ENCODE measurements around the gene KISS1. TPM values are rescaled to one million over a fixed set of nuclear protein-coding genes. Genes with fewer than 3 reads are reported as not detected.

The KISS1 gene
- polyA plus RNA-seq, 3 donors from 2014 or later: not detected

DNA sequence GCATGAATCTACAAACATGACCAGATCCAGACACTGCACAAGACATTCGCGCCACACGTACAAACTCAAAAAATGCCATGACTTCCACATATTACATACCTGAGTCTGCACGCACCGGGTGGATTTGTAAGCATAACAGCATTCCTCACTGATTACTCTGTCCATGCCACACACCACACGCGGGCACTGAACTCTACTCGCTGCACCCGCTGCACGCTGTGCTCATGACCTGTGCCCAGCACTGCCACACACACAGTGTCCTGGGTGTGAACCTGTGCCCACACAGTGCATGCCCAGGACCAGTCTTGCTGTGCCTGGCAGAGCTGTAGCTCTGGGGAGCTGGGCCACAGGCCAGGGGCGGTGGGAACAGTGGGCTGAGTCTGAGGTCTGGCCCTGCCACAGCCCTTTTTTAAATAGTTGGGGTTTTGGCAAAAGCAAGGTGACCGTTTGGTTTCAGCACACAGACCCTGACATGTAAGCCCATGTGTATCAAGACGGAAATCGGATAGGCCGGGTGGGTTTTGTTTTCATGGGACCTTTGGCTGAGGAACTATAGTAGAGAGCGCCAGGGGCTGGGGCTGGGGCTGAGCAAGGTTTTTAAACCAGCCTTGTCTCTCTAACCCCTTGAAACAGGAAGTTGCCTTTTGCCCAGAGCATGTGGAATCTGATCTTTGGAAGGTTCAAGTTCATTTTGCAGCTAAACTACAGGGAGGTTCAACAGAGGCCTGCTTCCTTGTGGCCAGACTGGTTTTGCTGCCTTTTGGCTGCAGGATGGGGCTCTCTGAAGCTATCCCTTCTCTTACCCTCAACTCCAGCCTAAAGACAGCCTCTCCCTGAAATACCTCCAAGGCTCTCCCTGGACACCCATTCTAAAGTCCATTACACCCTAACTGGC lies 29.8 kb upstream of the KISS1 start:
- Mint-ChIP-seq H3K27me3 (ENCODE audit: low read depth in 3 of 3) (peaks cover 0 to 9% (median 2%) of the 10 kb centered on the region in 3 donors), H3K4me1 (no peaks in the 10 kb centered on the region), H3K36me3 (no peaks in the 10 kb centered on the region), H3K4me3 (no peak overlapping the region), H3K9me3 (no peaks in the 10 kb centered on the region), H3K27ac (no peak overlapping the region)
- no peak for DNase-seq

DNA sequence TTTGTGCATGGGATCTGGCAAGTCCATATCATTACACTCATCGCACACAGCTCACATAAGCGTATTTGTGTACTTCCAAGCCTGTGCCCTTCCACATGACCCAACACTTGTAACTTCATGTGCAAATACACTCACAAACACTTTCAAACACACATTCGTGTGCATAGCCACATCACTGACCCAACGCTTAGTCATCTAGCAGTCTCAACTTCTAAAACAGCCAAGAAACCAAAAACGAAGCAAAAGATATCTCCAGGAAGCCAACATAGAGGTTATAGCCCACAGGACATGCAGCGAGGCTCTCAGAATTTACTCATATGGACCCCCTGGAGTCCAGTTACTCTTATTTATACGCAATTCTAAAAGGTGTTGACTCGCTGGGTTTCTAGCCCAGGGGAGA lies 28.4 kb upstream of the KISS1 start:
- Mint-ChIP-seq H3K4me3 (no peak overlapping the region), H3K4me1 (no peaks in the 10 kb centered on the region), H3K27me3 (ENCODE audit: low read depth in 3 of 3) (peaks cover 0 to 9% (median 2%) of the 10 kb centered on the region in 3 donors), H3K9me3 (no peaks in the 10 kb centered on the region), H3K36me3 (no peaks in the 10 kb centered on the region), H3K27ac (no peak overlapping the region)
- DNase-seq: no peak

DNA sequence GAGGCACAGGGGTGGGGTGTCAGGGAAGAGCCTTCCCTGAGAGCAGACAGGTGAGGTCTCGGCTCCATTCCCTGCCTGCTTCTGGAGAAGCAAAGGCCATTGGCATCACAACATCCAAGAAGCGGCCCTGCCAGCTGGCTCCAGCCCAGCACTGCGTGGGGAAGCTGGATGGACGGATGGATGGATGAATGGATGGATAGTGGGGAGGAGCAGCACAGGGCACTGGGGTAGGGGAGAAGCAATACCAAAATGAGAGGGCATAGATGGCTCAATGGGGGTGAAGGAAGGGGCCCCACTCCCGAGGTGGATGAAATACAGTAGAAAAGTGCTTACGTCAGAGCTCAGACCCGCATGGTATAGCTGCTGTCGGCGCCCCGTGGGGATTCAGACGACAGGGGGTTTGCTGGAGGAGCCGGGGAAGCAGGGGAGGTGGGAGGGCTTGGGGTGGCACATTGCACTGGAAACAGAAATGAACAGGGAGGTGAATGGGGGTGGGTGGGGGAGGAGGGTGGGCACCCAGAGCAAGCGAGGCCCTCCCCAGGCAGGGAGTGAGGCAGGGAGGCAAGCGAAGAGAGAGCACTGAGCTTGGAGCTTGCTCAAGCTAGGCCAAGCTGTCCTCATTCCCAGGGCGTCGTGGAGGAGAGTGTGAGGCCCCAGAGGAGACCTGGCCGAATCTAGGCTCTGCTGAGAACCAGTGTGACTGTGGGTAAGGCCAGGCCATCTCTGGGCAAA lies 27.0 kb upstream of the KISS1 start:
- peaks cover 6 to 8% of the 10 kb centered on the region in 2 donors for H3K4me1 Mint-ChIP-seq
- no peaks in the 10 kb centered on the region for H3K36me3 Mint-ChIP-seq
- no peak overlapping the region for H3K27ac Mint-ChIP-seq
- DNase-seq: no peak
- peaks cover 1 to 5% (median 3%) of the 10 kb centered on the region in 3 donors for H3K27me3 Mint-ChIP-seq (ENCODE audit: low read depth in 3 of 3)
- no peak overlapping the region for H3K4me3 Mint-ChIP-seq
- no peaks in the 10 kb centered on the region for H3K9me3 Mint-ChIP-seq

DNA sequence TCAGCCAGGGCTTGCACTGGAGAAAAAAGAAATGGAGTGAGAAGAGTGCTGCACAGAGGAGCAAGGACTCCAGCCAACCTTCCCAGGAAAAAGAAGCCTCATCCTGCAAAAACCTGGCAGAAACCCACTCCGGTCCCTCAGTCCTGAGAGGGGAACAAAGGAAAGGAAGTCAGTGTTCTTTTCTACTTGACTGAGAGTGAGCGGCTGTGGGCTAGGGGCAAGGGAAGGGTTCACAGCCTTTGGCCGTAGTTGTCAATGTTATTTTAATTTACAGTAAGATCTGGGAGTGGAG lies 26.4 kb upstream of the KISS1 start:
- no peak for DNase-seq
- Mint-ChIP-seq H3K4me3 (no peak overlapping the region), H3K36me3 (no peaks in the 10 kb centered on the region), H3K27ac (no peak overlapping the region), H3K4me1 (peaks cover 6 to 12% of the 10 kb centered on the region in 2 donors), H3K27me3 (ENCODE audit: low read depth in 3 of 3) (peaks cover 1 to 5% (median 5%) of the 10 kb centered on the region in 3 donors), H3K9me3 (no peaks in the 10 kb centered on the region)

DNA sequence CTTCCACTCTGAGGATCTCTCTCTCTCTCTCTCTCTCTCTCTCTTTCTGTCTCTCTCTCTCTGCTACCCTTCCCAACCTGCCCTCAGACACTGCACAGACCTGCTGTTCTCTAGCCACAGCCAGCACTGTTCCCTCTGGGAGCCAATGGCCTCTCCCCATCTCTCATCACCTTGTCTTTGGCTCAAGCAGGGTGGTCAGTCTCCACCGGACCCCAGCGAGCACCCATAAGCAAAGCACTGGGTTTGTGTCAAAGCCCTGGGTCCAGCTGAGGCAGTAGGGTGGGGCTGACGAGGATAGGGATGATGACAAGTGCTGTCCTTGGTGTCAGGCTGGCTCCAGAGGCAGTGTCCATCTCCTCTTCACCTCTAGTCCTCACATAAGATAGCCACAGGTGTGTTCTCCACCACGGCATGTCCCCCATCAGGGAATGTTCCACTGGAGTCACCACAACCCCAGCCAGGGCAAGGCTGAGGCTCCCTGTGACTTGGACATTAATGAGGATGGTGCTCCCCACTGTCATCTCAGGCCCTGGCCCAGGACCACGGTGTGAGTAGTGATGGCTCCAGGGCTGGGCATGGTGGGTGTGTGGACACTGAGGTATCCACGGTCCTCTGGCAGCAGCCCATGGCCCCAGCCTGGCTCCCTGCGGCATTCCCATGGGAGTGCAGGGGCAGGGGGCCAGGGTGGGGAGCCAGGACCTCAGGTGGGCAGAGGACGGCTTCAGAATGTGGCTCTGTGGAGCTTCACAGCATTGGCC lies 25.9 kb upstream of the KISS1 start:
- Mint-ChIP-seq H3K9me3 (no peaks in the 10 kb centered on the region), H3K4me1 (peaks cover 6 to 12% of the 10 kb centered on the region in 2 donors), H3K27ac (no peak overlapping the region), H3K27me3 (ENCODE audit: low read depth in 3 of 3) (peaks cover 1 to 5% (median 2%) of the 10 kb centered on the region in 3 donors), H3K36me3 (no peaks in the 10 kb centered on the region), H3K4me3 (no peak overlapping the region)
- no peak for DNase-seq

DNA sequence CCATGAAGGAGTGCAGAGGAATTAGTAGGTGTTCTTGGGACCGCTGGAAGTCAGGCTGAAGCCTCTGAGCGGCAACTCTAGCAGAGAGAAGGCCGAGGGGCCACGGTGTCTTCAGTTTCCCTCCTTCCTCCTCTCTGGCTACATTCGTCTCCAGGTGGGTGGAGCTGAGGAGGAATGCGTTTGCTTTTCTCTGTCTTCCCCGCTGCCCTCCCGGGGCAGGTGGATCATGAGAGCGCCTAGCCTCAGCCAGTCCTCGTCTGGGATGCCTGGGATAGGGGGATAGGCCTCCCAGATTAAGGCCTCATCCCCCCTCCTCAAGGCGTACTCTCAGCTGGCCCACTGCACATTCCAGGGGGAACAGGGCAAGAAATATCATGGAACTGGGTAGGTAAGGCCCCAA lies 25.0 kb upstream of the KISS1 start:
- peaks cover 1 to 5% (median 2%) of the 10 kb centered on the region in 3 donors for H3K27me3 Mint-ChIP-seq (ENCODE audit: low read depth in 3 of 3)

DNA sequence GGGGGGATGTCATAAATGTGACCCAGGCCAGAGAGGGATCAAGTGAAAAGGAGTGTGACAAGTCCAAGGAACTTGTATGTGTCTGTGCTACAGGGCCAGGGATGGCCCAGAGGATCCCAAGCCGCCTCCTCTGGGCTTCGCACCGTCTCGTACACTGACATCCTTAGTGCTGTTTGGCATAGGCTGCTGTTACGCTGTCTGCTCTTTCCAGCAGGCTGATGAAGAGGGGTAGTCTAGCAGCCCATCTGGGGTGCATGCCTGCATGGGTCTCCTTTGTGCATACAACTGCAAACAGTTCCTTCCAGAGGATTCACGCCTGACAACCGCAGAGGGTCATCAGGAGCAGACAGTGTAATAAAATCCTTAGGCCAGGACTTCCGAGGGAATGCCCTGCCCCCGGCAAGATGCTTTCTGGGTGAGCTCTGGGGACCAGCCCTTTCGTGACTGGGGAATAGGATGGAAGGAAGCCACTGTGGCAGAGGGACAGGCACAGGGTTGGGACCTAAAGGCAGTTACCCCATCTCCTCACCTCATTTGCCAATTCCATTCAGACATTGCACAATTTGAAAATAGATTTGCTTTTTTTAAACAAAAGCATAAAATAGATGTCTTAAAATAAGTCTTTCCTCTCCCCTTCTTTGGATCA lies 23.8 kb upstream of the KISS1 start:
- Mint-ChIP-seq H3K27me3 (ENCODE audit: low read depth in 3 of 3) (peaks cover 1 to 5% (median 2%) of the 10 kb centered on the region in 3 donors), H3K4me1 (peaks cover 6 to 12% of the 10 kb centered on the region in 2 donors), H3K4me3 (no peak overlapping the region), H3K36me3 (no peaks in the 10 kb centered on the region), H3K27ac (no peak overlapping the region), H3K9me3 (no peaks in the 10 kb centered on the region)
- no peak for DNase-seq

More for the DNA sequence above, 25.0 kb upstream of the KISS1 start:
- no peaks in the 10 kb centered on the region for H3K9me3 Mint-ChIP-seq
- no peak for DNase-seq
- peaks cover 6 to 12% of the 10 kb centered on the region in 2 donors for H3K4me1 Mint-ChIP-seq
- no peak overlapping the region for H3K4me3 Mint-ChIP-seq
- H3K27ac Mint-ChIP-seq: no peak overlapping the region
- no peaks in the 10 kb centered on the region for H3K36me3 Mint-ChIP-seq

DNA sequence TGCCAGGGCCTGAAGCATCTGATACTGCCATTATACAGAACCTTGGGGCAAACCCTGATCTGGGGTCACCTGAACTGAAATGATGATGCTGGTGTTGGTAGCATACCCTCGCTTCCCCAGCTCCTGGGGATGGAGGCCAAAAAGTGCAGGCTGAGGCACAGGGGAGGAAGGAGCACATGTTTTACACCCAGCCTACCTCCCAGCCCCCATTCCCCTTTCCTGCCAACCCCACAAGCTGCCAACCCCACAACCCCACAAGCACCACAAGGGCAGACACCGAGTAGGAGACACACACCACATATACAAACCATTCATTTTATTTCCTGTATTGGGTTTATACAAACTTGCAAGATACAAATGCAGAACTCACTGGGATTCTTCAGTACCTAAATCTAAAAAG lies 22.3 kb upstream of the KISS1 start:
- no peaks in the 10 kb centered on the region for H3K36me3 Mint-ChIP-seq
- DNase-seq: no peak
- peaks cover 3 to 12% (median 6%) of the 10 kb centered on the region in 3 donors for H3K27me3 Mint-ChIP-seq (ENCODE audit: low read depth in 3 of 3)
- peak overlapping the region in 1 of 5 donors; percentile 13 for H3K4me3 Mint-ChIP-seq
- peaks cover 12 to 18% of the 10 kb centered on the region in 2 donors for H3K4me1 Mint-ChIP-seq
- H3K27ac Mint-ChIP-seq: no peak overlapping the region
- no peaks in the 10 kb centered on the region for H3K9me3 Mint-ChIP-seq

DNA sequence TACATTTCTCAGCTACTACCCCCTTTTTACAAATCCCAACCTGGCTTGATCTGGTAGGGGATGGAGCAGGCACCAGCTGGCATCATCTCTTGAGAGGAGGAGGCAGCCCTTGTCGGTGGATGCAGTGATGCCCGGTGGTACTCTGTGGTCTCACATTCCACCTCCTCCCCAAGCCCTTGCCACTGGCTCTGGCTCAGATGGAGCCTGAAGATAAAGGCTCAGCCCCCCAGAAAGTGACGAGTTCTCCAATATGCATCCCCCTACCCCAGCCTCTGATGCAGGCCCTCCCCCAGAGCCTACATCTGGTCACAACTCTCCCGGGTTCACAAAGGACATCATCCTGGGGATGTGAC lies 21.3 kb upstream of the KISS1 start:
- Mint-ChIP-seq H3K27ac (no peak overlapping the region), H3K4me1 (peaks cover 12 to 18% of the 10 kb centered on the region in 2 donors), H3K27me3 (ENCODE audit: low read depth in 3 of 3) (peaks cover 3 to 12% (median 6%) of the 10 kb centered on the region in 3 donors), H3K36me3 (no peaks in the 10 kb centered on the region), H3K9me3 (no peaks in the 10 kb centered on the region), H3K4me3 (no peak overlapping the region)
- DNase-seq: no peak

DNA sequence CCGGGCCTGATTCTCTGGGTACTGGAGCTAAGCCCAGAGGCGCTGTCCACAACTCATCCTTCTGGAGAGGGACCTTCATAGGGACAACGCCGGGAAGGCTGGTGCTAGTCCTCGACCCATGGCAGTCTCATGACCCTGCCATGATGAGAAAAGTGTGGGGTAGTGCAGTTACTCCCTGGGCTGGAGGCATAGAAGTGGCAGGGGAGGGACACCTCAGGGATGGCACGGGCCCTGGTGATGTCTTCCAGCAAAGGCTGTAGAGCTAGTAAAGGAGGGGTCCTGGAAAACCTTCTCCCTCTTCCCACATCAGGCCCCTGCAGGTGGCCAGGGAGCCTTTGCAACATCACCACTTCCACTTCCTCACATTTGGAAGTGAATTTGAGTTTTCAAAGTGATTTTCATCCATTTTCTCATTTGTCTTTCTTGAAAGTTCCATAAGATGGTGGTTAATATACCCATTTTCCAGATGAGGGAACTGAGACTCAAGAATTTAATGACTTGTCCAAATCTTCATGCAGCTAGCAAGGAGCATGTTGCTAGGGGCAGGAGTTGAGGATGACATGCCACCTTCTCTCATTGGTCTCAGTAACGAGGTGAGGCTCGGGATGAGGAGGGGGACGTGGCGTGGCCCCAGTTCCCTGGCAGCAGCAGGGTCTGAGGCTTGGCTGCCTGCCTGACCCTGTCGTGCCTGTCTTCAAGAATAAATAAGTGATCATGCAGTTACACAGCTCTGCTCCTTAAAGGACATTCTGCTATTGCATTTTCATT lies 20.8 kb upstream of the KISS1 start:
- peaks cover 3 to 12% (median 6%) of the 10 kb centered on the region in 3 donors for H3K27me3 Mint-ChIP-seq (ENCODE audit: low read depth in 3 of 3)
- H3K36me3 Mint-ChIP-seq: no peaks in the 10 kb centered on the region
- no peak for DNase-seq
- H3K4me1 Mint-ChIP-seq: peaks cover 12 to 18% of the 10 kb centered on the region in 2 donors
- no peak overlapping the region for H3K27ac Mint-ChIP-seq
- H3K9me3 Mint-ChIP-seq: no peaks in the 10 kb centered on the region
- no peak overlapping the region for H3K4me3 Mint-ChIP-seq

DNA sequence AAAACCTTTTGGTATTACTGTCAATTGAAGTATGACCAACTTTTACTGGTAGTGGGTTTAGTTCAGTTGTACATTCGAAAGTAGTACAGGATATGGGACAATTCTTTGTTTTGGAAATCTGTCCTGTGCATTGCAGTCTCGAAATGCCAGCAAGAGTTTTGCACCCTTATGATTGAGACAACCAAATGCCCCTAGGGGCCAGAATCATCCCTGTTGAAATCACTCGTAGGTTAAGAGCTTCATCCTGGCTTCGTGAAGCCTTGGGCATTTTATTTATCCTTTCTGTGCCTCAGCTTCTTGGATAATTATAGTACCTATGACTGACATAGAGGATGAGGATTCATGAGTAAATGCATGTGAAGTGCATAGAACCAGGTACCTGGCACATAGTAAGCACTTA lies 19.9 kb upstream of the KISS1 start:
- Mint-ChIP-seq H3K9me3 (no peaks in the 10 kb centered on the region), H3K27me3 (ENCODE audit: low read depth in 3 of 3) (peaks cover 3 to 10% (median 3%) of the 10 kb centered on the region in 3 donors), H3K27ac (no peak overlapping the region), H3K4me1 (peaks cover 12 to 18% of the 10 kb centered on the region in 2 donors), H3K4me3 (no peak overlapping the region), H3K36me3 (no peaks in the 10 kb centered on the region)
- no peak for DNase-seq

DNA sequence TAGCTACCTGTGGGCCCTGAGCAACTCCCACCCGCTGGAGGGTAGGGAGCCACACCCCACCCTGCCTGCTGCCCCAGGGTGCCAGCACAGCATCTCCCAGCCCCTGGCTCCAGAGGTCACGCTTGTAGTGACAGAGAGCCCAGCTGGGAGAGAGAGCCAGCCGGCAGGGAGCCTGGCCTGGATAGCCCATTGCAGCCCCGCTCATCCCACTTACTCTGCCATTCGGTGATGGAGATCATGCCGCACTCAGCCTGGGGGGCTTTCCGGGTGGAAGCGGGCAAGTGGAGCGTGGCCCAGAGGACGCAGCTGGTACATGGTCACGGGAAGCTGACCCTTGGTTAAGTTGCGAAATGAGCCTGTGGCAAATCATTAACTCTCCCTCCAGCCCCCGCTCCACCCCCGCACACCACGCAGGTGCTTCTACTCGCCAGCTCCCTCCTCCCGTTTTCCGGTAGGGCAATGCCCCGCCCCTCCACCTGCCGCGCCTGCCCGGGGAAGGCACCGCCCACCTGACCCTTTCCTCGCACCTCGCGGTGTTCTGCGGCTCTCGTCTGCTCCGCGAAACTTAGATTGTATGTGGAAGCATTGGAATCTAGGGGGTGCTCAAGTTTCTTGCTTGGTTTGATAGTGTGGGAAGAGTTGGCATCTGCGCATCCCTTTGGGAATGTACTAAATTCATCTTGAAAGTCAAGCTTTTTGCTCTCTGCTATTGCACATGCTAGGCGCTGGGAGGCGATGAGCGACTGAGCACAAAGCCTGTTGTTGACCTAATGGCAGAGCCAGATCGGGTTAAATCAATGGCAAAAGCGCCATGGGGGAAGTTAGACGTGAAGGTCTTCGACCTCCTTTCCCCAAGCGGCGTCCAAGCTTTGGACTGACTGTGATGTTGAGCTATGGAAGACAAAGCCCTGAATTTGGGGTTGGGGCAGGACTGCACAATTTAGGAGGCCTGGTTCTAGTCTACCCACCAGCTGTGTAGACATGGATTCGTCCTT lies 17.7 kb upstream of the KISS1 start, which contains the start of gene GOLT1A:
GOLT1A (minus strand) TSS at position 321 of the 995 bp plus-strand sequence; CDS start at position 239, 82 bp downstream.
- Mint-ChIP-seq H3K4me3 (peak within 1 kb of the TSS; percentile 42 to 78 (median 61)), H3K36me3 (no peaks in the 10 kb centered on the region), H3K27me3 (ENCODE audit: low read depth in 3 of 3) (peaks cover 3 to 10% (median 3%) of the 10 kb centered on the region in 3 donors), H3K9me3 (no peaks in the 10 kb centered on the region), H3K27ac (no peak within 1 kb of the TSS), H3K4me1 (peaks cover 11 to 17% of the 10 kb centered on the region in 2 donors)
- DNase-seq: peak in 1 of 3 donors; percentile 10
